A549 treated with AZD2906 at 1 μM for 4 hours (cell line): ENCODE data around the gene GABRG1. TPM values are rescaled to one million over a fixed set of nuclear protein-coding genes. Genes with fewer than 3 reads are reported as not detected.

Experiments used
- total RNA-seq: library from RNA; stranded (reverse); fragments of 200-300 nt; extraction: Qiagen RNA extraction; gene quantifications from 5 replicates; pipeline ENCODE4 v1.2.3, GENCODE V29; 2022

Gene GABRG1
- total RNA-seq: not detected in 5 replicates

GRCh38 chr4:46123913-46124755 lies at the start of gene GABRG1:
TSS of gene GABRG1 (minus strand) at chr4:46124054. CDS start at chr4:46123913, 141 bp downstream.

